ENCODE results near the gene CCDC57.

Gene CCDC57

GRCh38 chr17:82236142-82236971 lies 23.7 kb upstream of the CCDC57 start:
- peak in 2 of 3 donors; percentile 43 to 65 for DNase-seq (ENCODE audit: low read depth in 3 of 3, low spot score in 1 of 3)

GRCh38 chr17:82235775-82236141 lies 23.1 kb upstream of the CCDC57 start:
- DNase-seq (ENCODE audit: low read depth in 3 of 3, low spot score in 1 of 3), result no peak

- no peak for DNase-seq (ENCODE audit: low read depth in 3 of 3, low spot score in 1 of 3)
These were observed 22.6 kb upstream of the CCDC57 start for GRCh38 chr17:82235056-82235774.

- DNase-seq (ENCODE audit: low read depth in 3 of 3, low spot score in 1 of 3), result no peak
These were observed 21.8 kb upstream of the CCDC57 start for GRCh38 chr17:82234211-82235055.

- DNase-seq (ENCODE audit: low read depth in 3 of 3, low spot score in 1 of 3), result no peak
These were observed 20.5 kb upstream of the CCDC57 start for GRCh38 chr17:82232876-82233785.

- DNase-seq (ENCODE audit: low read depth in 3 of 3, low spot score in 1 of 3), result no peak
These were observed 19.7 kb upstream of the CCDC57 start for GRCh38 chr17:82232322-82232820.

GRCh38 chr17:82231562-82232321 lies 19.1 kb upstream of the CCDC57 start:
- no peak for DNase-seq (ENCODE audit: low read depth in 3 of 3, low spot score in 1 of 3)

- DNase-seq (ENCODE audit: low read depth in 3 of 3, low spot score in 1 of 3), result no peak
These were observed 18.6 kb upstream of the CCDC57 start for GRCh38 chr17:82231312-82231561.

- DNase-seq (ENCODE audit: low read depth in 3 of 3, low spot score in 1 of 3), result no peak
These were observed 18.1 kb upstream of the CCDC57 start for GRCh38 chr17:82230609-82231311.

- no peak for DNase-seq (ENCODE audit: low read depth in 3 of 3, low spot score in 1 of 3)
These were observed 17.3 kb upstream of the CCDC57 start for GRCh38 chr17:82229698-82230608.

GRCh38 chr17:82228842-82229697 lies 16.4 kb upstream of the CCDC57 start, which contains the start of gene SLC16A3:
Gene SLC16A3 (plus strand): TSS chr17:82229042. CDS start chr17:82236009, 6,967 bp downstream.
- peak in 1 of 3 donors; percentile 51 for DNase-seq (ENCODE audit: low read depth in 3 of 3, low spot score in 1 of 3)

GRCh38 chr17:82228278-82228841 lies 15.7 kb upstream of the CCDC57 start:
- DNase-seq (ENCODE audit: low read depth in 3 of 3, low spot score in 1 of 3), result no peak

- no peak for DNase-seq (ENCODE audit: low read depth in 3 of 3, low spot score in 1 of 3)
These were observed 15.1 kb upstream of the CCDC57 start for GRCh38 chr17:82227629-82228277.

- no peak for DNase-seq (ENCODE audit: low read depth in 3 of 3, low spot score in 1 of 3)
These were observed 14.4 kb upstream of the CCDC57 start for GRCh38 chr17:82226809-82227628.

- no peak for DNase-seq (ENCODE audit: low read depth in 3 of 3, low spot score in 1 of 3)
These were observed 13.6 kb upstream of the CCDC57 start for GRCh38 chr17:82226146-82226808.
